SK-N-SH treated with all-trans-retinoic acid at 6 μM for 48 hours (cell line): ENCODE measurements around the gene SHF.
A peak's percentile ranks its signal among the peaks of the same experiment; 100 is the strongest.

Source experiments
- ATAC-seq: fragments of 200-7000 bp; cut with Tn5 transposase; 3 replicates; pipeline ENCODE4 v1.9.1; 2020; ENCODE audit warnings: mild to moderate bottlenecking, moderate library complexity
- ARNTL ChIP-seq: fragments of 450-650 bp; formaldehyde crosslinking; IDR thresholded peaks from 2 replicates; pipeline ENCODE4 v1.5.0; 2020; ENCODE audit warnings: low read depth, mild to moderate bottlenecking, moderate library complexity, borderline replicate concordance
- BACH2 ChIP-seq: fragments of 250-450 bp; sonication (Bioruptor Pico); IDR thresholded peaks from 2 replicates; pipeline ENCODE4 v1.9.0; 2021; ENCODE audit warnings: mild to moderate bottlenecking, borderline replicate concordance
- CSDC2 ChIP-seq: fragments of 250-450 bp; sonication (Bioruptor Pico); IDR thresholded peaks from 2 replicates; pipeline ENCODE4 v1.5.0; 2020; ENCODE audit warnings: mild to moderate bottlenecking, moderate library complexity
- ESRRG ChIP-seq: fragments of 250-450 bp; sonication (Bioruptor Pico); IDR thresholded peaks from 2 replicates; pipeline ENCODE4 v1.6.1; 2021; ENCODE audit warnings: mild to moderate bottlenecking
- GLIS3 ChIP-seq: fragments of 250-450 bp; sonication (Bioruptor Pico); IDR thresholded peaks from 2 replicates; pipeline ENCODE4 v1.5.0; 2020; ENCODE audit warnings: mild to moderate bottlenecking, moderate library complexity
- ISL1 ChIP-seq: fragments of 250-450 bp; sonication (Bioruptor Pico); IDR thresholded peaks from 2 replicates; pipeline ENCODE4 v2.1.2; 2022; ENCODE audit warnings: mild to moderate bottlenecking, moderate library complexity
- POU6F1 ChIP-seq: fragments of 250-450 bp; sonication (Bioruptor Pico); IDR thresholded peaks from 2 replicates; pipeline ENCODE4 v1.8.0; 2021; ENCODE audit warnings: low read depth, mild to moderate bottlenecking, moderate library complexity, borderline replicate concordance
- PPARA ChIP-seq: fragments of 250-450 bp; sonication (Bioruptor Pico); IDR thresholded peaks from 2 replicates; pipeline ENCODE4 v1.5.0; 2020; ENCODE audit warnings: mild to moderate bottlenecking, borderline replicate concordance
- RARB ChIP-seq: fragments of 250-450 bp; sonication (Bioruptor Pico); IDR thresholded peaks from 2 replicates; pipeline ENCODE4 v1.8.0; 2021; ENCODE audit warnings: mild to moderate bottlenecking, moderate library complexity
- SNAI2 ChIP-seq: fragments of 250-450 bp; sonication (Bioruptor Pico); IDR thresholded peaks from 2 replicates; pipeline ENCODE4 v1.5.0; 2020; ENCODE audit warnings: mild to moderate bottlenecking, moderate library complexity
- TCF4 ChIP-seq: fragments of 250-450 bp; sonication (Bioruptor Pico); IDR thresholded peaks from 2 replicates; pipeline ENCODE4 v1.8.0; 2021; ENCODE audit warnings: mild to moderate bottlenecking, moderate library complexity, borderline replicate concordance
- TOX ChIP-seq: fragments of 250-450 bp; sonication (Bioruptor Pico); IDR thresholded peaks from 2 replicates; pipeline ENCODE4 v1.8.0; 2021; ENCODE audit warnings: mild to moderate bottlenecking, moderate library complexity, borderline replicate concordance
- TSHZ2 ChIP-seq: fragments of 250-450 bp; sonication (Bioruptor Pico); IDR thresholded peaks from 2 replicates; pipeline ENCODE4 v1.5.0; 2020; ENCODE audit warnings: mild to moderate bottlenecking, moderate library complexity
- ZC3H10 ChIP-seq: fragments of 250-450 bp; sonication (Bioruptor Pico); IDR thresholded peaks from 2 replicates; pipeline ENCODE4 v1.5.1; 2021; ENCODE audit warnings: mild to moderate bottlenecking, moderate library complexity
- ZFP3 ChIP-seq: fragments of 250-450 bp; sonication (Bioruptor Pico); IDR thresholded peaks from 2 replicates; pipeline ENCODE4 v1.5.0; 2020; ENCODE audit warnings: mild to moderate bottlenecking, moderate library complexity
- ZFP30 ChIP-seq: fragments of 450-650 bp; formaldehyde crosslinking; IDR thresholded peaks from 2 replicates; pipeline ENCODE4 v1.5.0; 2022; ENCODE audit warnings: mild to moderate bottlenecking, moderate library complexity
- ZNF8 ChIP-seq: fragments of 450-650 bp; formaldehyde crosslinking; IDR thresholded peaks from 2 replicates; pipeline ENCODE4 v1.5.0; 2020; ENCODE audit warnings: mild to moderate bottlenecking, moderate library complexity
- TF ChIP-seq, protein P1 (sequence below): fragments of 250-450 bp; sonication (Bioruptor Pico); IDR thresholded peaks from 2 replicates; pipeline ENCODE4 v1.8.0; 2020; ENCODE audit warnings: mild to moderate bottlenecking, moderate library complexity, borderline replicate concordance
- TF ChIP-seq, protein P2 (sequence below): fragments of 250-450 bp; sonication (Bioruptor Pico); IDR thresholded peaks from 2 replicates; pipeline ENCODE4 v1.5.1; 2021; ENCODE audit warnings: mild to moderate bottlenecking, moderate library complexity

SHF gene

DNA sequence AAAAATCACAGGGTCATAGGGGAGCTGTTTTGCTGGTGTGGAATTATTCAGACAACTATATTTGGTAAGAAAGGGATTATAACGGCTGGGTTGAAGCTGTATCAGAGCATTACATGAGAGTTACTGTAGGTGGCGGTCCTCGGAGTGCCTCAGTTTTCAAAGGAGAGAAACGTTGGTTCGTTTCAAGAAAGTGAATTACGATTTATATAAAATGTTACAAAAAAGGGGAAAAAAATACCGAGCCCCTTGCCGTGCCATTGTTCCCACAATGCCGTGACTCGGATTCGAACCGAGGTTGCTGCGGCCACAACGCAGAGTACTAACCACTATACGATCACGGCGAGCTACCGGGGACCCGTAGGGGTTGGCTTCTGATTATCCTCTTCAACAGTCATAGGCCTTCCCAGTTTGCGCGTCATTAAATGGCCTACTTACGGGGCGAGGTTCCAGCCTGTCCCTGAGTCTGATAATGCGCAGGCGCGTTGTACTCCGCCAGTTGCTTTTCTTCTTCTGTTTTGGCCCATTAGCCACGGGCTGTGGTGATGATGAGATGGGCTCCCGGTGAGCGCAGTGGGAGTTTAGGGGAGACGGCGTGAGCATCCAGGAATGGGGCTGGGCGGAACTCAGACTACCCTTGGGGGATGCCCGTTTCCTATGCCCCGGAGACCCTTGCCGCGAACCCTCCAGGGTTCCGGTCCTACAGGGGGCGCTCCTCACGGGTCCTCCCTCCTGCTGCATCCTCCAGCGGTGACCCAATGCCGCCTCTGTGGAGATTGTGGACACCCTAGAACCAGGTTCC lies 10.8 kb upstream of the SHF start (continued):
- TF ChIP-seq, protein P1, sequence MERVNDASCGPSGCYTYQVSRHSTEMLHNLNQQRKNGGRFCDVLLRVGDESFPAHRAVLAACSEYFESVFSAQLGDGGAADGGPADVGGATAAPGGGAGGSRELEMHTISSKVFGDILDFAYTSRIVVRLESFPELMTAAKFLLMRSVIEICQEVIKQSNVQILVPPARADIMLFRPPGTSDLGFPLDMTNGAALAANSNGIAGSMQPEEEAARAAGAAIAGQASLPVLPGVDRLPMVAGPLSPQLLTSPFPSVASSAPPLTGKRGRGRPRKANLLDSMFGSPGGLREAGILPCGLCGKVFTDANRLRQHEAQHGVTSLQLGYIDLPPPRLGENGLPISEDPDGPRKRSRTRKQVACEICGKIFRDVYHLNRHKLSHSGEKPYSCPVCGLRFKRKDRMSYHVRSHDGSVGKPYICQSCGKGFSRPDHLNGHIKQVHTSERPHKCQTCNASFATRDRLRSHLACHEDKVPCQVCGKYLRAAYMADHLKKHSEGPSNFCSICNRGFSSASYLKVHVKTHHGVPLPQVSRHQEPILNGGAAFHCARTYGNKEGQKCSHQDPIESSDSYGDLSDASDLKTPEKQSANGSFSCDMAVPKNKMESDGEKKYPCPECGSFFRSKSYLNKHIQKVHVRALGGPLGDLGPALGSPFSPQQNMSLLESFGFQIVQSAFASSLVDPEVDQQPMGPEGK (CRISPR knock-in tag): no peak
- no peak for TF ChIP-seq TCF4
- TF ChIP-seq POU6F1: 0 out of 2 replicates have a peak, but pooled peaks have one; percentile 13
- TF ChIP-seq SNAI2 (CRISPR knock-in tag): no peak
- TF ChIP-seq GLIS3 (CRISPR knock-in tag): 0 out of 2 replicates have a peak, but pooled peaks have one; percentile 49
- no peak for TF ChIP-seq ZFP30 (CRISPR knock-in tag)
- no peak for TF ChIP-seq ZNF8 (CRISPR knock-in tag)
- TF ChIP-seq, all 23 proteins: peak for 3

GRCh38 chr15:45197512-45197911 lies 9.7 kb upstream of the SHF start:
- ATAC-seq: no peak

DNA sequence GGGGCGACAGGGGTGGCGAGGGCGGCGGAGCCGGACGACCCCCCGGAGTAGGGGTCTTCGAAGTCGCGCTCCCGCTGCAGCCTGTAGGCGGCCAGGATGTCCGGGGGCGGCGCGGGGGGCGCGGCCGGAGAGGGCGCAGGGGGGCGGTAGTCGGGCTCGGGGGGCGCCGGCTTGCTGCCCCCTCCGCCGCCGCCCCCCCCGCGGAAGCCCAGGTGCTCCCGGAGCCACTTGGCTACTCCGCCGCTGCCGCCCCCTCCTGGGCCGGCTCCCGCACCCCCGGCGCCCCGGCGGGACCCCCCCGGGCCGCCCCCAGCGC lies 230 bp downstream of the SHF start:
- ATAC-seq: no peak
- TF ChIP-seq ESRRG: no peak
- TF ChIP-seq, protein P1 (CRISPR knock-in tag): no peak
- no peak for TF ChIP-seq TOX (CRISPR knock-in tag)
- TF ChIP-seq GLIS3 (CRISPR knock-in tag): no peak
- no peak for TF ChIP-seq POU6F1
- no peak for TF ChIP-seq ZFP30 (CRISPR knock-in tag)
- TF ChIP-seq TSHZ2 (CRISPR knock-in tag): no peak
- no peak for TF ChIP-seq RARB (CRISPR knock-in tag)
- no peak for TF ChIP-seq PPARA (CRISPR knock-in tag)
- no peak for TF ChIP-seq ISL1 (CRISPR knock-in tag)
- TF ChIP-seq ZC3H10 (CRISPR knock-in tag): no peak
- TF ChIP-seq SNAI2 (CRISPR knock-in tag): no peak
- no peak for TF ChIP-seq CSDC2 (CRISPR knock-in tag)

More at GRCh38 chr15:45197512-45197911, 9.7 kb upstream of the SHF start:
- TF ChIP-seq ZFP3 (CRISPR knock-in tag) (no peak), ESRRG (no peak), ZNF8 (CRISPR knock-in tag) (no peak), ARNTL (CRISPR knock-in tag) (no peak), BACH2 (CRISPR knock-in tag) (no peak), TOX (CRISPR knock-in tag) (no peak), CSDC2 (CRISPR knock-in tag) (no peak), RARB (CRISPR knock-in tag) (no peak), PPARA (CRISPR knock-in tag) (no peak)
- TF ChIP-seq, protein P2, sequence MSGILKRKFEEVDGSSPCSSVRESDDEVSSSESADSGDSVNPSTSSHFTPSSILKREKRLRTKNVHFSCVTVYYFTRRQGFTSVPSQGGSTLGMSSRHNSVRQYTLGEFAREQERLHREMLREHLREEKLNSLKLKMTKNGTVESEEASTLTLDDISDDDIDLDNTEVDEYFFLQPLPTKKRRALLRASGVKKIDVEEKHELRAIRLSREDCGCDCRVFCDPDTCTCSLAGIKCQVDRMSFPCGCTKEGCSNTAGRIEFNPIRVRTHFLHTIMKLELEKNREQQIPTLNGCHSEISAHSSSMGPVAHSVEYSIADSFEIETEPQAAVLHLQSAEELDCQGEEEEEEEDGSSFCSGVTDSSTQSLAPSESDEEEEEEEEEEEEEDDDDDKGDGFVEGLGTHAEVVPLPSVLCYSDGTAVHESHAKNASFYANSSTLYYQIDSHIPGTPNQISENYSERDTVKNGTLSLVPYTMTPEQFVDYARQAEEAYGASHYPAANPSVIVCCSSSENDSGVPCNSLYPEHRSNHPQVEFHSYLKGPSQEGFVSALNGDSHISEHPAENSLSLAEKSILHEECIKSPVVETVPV: no peak
